Measurements from ENCODE around the gene CCNT1. TPM values are rescaled to one million over a fixed set of nuclear protein-coding genes. Genes with fewer than 3 reads are reported as not detected.
"Not testable (repeated sequence)": the region's sequence is repeated elsewhere in the genome, so short reads cannot be mapped to it uniquely, and the experiment has no call there.

The CCNT1 gene
- total and polyA plus RNA-seq, 3 donors from 2014 or later = 42.0 to 53.5 (median 50.2) TPM

DNA sequence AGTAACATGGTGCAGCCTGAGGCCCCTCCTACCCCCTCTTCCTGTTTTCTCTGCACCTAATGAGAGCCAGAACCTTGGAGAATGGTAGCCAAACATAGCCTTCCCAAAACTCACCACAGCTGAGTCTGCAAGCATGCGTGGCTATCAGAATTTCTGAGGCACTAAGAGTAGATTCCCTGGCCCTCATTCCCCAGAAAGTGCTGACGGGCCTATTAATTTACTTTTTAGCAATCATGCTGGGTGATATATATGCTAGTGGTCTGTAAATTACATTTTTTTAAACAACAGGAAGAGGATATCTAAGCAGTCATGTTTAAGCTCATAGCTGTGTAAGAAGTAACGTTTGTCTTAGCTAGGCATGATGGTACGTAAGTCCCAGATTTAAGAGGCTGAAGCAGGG is 64.8 kb downstream of the CCNT1 start:
- no peaks in the 10 kb centered on the region for H3K36me3 ChIP-seq (ENCODE audit: low read depth, missing control alignments)
- TF ChIP-seq POLR2A (IDR thresholded peaks at IDR 0.05) = no peak
- TF ChIP-seq, protein P1, sequence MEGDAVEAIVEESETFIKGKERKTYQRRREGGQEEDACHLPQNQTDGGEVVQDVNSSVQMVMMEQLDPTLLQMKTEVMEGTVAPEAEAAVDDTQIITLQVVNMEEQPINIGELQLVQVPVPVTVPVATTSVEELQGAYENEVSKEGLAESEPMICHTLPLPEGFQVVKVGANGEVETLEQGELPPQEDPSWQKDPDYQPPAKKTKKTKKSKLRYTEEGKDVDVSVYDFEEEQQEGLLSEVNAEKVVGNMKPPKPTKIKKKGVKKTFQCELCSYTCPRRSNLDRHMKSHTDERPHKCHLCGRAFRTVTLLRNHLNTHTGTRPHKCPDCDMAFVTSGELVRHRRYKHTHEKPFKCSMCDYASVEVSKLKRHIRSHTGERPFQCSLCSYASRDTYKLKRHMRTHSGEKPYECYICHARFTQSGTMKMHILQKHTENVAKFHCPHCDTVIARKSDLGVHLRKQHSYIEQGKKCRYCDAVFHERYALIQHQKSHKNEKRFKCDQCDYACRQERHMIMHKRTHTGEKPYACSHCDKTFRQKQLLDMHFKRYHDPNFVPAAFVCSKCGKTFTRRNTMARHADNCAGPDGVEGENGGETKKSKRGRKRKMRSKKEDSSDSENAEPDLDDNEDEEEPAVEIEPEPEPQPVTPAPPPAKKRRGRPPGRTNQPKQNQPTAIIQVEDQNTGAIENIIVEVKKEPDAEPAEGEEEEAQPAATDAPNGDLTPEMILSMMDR (IDR thresholded peaks at IDR 0.05) = no peak
- H3K27ac ChIP-seq = no peak overlapping the region
- no peak for DNase-seq
- intact Hi-C loops (cut with DNase I; ENCODE audit: low total_unique reads) = no loop called here
- no peaks in the 10 kb centered on the region for H3K4me1 ChIP-seq
- 70 to 79% methylated on average over 4 of the region's 4 CpGs for WGBS, 2 donors
- no peaks in the 10 kb centered on the region for H3K27me3 ChIP-seq
- H3K9me3 ChIP-seq = no peaks in the 10 kb centered on the region
- no peak overlapping the region for H3K4me3 ChIP-seq

DNA sequence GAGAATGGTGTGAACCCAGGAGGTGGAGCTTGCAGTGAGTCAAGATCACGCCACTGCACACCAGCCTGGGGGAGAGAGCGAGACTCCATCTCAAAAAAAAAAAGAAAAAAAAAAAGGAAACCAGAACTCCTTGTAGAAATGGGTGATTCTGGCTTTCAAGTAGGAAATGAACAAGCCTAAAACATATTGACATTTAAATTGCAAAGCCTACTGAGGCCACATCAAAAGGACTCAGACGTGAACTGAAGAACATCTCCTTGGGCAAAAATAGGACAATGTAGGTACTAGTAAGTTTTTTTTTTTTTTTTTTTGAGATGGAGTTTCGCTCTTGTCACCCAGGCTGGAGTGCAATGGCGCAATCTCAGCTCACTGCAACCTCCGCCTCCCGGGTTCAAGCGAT is 71.2 kb downstream of the CCNT1 start:
- H3K36me3 ChIP-seq (ENCODE audit: low read depth, missing control alignments); H3K9me3 ChIP-seq; H3K27ac ChIP-seq; intact Hi-C loops (cut with DNase I; ENCODE audit: low total_unique reads); H3K4me3 ChIP-seq; DNase-seq; H3K4me1 ChIP-seq; H3K27me3 ChIP-seq: not testable (repeated sequence)
- 95 to 98% methylated on average over 8 of the region's 8 CpGs for WGBS, 2 donors

DNA sequence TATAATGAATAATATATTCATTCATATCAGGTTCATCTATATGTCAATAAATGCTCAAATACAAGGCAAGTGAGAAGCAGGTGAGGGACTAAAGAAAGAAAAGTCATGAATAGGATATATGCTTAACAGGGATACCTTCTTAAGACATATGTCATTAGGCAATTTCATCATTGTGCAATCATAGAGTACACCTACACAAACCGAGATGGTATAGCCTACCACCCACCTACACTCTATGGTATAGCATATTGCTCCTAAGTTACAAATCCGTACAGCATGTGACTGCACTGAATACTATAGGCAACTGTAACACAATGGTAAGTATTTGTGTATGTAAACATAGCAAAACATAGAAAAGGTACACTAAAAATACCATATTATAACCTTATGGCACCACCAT is 73.5 kb downstream of the CCNT1 start:
- DNase-seq = no peak
- Histone ChIP-seq H3K4me1 (no peaks in the 10 kb centered on the region), H3K36me3 (ENCODE audit: low read depth, missing control alignments) (no peaks in the 10 kb centered on the region), H3K9me3 (no peaks in the 10 kb centered on the region), H3K4me3 (no peak overlapping the region), H3K27me3 (no peaks in the 10 kb centered on the region), H3K27ac (no peak overlapping the region)
- intact Hi-C loops (cut with DNase I; ENCODE audit: low total_unique reads) = no loop called here
- 95 to 97% methylated on average over 2 of the region's 2 CpGs for whole genome bisulfite sequencing, 2 donors
- TF ChIP-seq POLR2A (IDR thresholded peaks at IDR 0.05) = no peak
- TF ChIP-seq, protein P1 (IDR thresholded peaks at IDR 0.05) = no peak

DNA sequence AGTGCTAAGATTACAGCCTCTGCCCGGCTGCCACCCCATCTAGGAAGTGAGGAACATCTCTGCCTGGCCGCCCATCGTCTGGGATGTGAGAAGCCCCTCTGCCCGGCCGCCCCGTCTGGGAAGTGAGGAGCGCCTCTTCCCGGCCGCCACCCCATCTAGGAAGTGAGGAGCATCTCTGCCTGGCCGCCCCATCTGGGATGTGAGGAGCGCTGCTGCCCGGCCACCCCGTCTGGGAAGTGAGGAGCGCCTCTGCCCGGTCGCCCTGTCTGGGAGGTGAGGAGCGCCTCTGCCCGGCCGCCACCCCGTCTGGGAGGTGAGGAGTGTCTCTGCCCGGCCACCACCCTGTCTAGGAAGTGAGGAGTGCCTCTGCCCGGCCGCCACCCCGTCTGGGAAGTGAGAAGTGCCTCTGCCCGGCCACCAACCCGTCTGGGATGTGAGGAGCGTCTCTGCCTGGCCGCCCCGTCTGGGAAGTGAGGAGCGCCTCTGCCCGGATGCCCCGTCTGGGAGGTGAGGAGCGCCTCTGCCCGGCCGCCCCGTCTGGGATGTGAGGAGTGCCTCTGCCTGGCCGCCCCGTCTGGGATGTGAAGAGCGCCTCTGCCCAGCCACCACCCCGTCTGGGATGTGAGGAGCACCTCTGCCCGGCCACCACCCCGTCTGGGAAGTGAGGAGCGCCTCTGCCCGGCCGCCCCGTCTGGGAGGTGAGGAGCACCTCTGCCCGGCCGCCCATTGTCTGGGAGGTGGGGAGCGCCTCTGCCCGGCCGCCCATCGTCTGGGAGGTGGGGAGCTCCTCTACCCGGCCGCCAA is 74.6 kb downstream of the CCNT1 start:
- DNase-seq; H3K36me3 ChIP-seq (ENCODE audit: low read depth, missing control alignments); H3K4me3 ChIP-seq; H3K27me3 ChIP-seq; H3K4me1 ChIP-seq; H3K27ac ChIP-seq; H3K9me3 ChIP-seq; intact Hi-C loops (cut with DNase I; ENCODE audit: low total_unique reads): not testable (repeated sequence)
- WGBS, 2 donors = 79 to 87% methylated on average over 22 to 52 of the region's 54 CpGs

DNA sequence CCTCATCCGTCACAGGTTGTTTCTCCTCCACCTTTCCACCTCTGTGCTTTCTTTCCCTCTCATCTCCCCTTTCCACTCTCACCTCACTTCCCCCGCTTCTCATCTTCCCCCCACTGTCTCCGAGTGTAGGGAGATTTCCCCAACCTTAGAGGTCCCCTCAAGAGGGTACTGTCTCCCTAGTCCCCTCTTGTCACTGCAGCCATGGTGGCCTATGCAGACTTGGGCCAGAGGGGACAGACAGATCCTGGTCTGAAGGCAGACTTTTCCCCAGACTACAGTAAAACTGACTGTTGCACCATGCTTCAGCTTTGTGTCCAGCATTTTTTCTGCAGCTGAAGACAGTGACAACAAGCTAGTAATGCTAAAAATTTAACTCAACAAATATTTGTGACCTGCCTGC is 75.7 kb downstream of the CCNT1 start:
- no peak for DNase-seq
- H3K4me1 ChIP-seq = no peaks in the 10 kb centered on the region
- intact Hi-C loops (cut with DNase I; ENCODE audit: low total_unique reads) = no loop called here
- H3K27ac ChIP-seq = no peak overlapping the region
- H3K27me3 ChIP-seq = no peaks in the 10 kb centered on the region
- TF ChIP-seq POLR2A (IDR thresholded peaks at IDR 0.05) = no peak
- TF ChIP-seq, protein P1 (IDR thresholded peaks at IDR 0.05) = no peak
- H3K4me3 ChIP-seq = no peak overlapping the region
- no peaks in the 10 kb centered on the region for H3K9me3 ChIP-seq
- 88 to 93% methylated on average over 3 of the region's 3 CpGs for WGBS, 2 donors
- no peaks in the 10 kb centered on the region for H3K36me3 ChIP-seq (ENCODE audit: low read depth, missing control alignments)

DNA sequence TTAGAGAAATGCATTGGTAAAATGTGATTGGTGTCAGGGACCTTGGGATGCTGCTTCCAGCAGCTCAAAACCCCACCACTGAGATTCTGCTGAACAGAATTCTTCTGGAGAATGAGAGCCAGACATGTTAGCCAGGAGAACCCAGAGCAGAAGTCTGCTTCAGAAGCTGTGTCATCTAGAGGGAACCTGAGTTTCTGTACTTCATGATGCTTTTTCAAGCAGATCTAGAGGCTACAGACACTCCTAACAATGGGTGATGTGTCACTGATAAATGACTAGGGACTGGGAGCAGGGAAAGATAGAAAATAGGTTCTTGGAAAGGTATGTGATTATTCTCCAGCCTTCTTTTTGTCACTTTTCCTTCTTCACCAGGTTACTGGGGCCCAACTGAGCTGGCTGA is 76.1 kb downstream of the CCNT1 start:
- Histone ChIP-seq H3K36me3 (ENCODE audit: low read depth, missing control alignments) (no peaks in the 10 kb centered on the region), H3K4me1 (no peaks in the 10 kb centered on the region), H3K27ac (no peak overlapping the region), H3K9me3 (no peaks in the 10 kb centered on the region), H3K27me3 (no peaks in the 10 kb centered on the region), H3K4me3 (no peak overlapping the region)
- no peak for DNase-seq
- TF ChIP-seq, protein P1 (IDR thresholded peaks at IDR 0.05) = no peak
- TF ChIP-seq POLR2A (IDR thresholded peaks at IDR 0.05) = no peak
- intact Hi-C loops (cut with DNase I; ENCODE audit: low total_unique reads) = no loop called here
